GM19023 (cell line): ENCODE measurements around the gene CENPE.

Experiments
- ATAC-seq: cut with Tn5 transposase; IDR thresholded peaks from one replicate; pipeline ENCODE4 v1.9.1; 2021; ENCODE audit warnings: mild to moderate bottlenecking, moderate library complexity; ENCODE audit not compliant: unreplicated experiment

The CENPE gene

DNA sequence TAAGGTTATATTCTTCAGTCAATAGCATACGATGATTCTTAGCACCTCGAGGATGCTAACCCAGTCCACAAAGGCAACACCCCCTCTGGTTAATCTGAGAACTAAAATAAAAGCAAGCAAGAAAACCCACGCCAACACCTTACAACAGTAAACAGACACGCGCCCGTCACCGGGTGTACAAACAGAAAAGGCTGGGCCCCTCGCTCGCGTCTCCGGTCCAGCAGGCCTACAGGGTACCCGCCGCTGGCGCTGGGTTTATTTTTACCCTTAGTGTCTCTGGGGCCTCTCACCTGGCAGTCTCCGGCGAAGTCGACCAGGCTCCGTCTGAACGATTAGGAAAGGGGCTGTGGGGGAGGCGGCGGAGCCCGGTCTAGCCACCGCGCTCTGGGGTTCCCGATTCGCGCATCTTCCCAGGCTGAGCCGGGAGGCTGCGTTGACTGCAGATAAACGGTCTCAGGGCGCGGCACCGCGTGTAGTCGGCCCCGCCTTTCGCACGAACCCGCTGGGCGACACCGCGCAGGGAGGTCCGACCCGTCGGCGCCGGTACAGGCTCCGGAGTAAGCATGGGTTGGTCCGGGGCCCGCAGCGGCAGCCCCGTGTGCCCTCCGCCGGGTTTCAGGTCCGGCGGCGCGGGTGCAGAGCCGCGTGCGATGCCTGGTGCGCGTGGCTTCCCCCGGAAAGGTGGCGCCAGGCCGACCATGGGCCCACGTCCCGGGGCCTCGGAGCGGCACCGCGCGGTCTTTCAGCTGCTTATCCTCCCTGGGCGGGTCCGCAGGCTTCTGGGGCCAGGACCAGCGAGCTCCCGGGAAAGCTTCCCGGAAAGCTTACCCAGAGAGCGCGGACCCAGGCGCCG is 122.0 kb downstream of the CENPE start:
- peak; percentile 65 for ATAC-seq

DNA sequence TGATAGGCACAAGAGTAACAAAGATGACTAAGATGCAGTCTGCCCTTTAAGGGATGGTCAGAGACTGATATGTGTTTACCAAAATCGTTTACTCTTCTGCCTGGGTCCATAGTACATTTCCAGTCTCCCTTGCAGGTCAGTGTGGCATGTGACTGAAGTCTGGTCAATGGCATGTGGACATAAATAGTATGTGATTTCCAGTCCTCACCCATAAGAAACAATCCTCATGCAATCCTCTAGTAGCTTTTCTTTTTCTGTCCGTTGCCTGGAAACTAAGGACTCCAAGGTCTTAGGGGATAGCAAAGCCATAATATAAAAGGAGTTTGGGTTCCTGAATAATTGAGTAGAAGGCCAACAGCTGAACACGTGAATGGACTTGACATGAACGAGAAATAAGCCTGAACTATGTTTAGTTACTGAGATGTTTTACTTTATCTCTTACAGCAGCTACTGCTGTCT is 122.7 kb downstream of the CENPE start:
- peak; percentile 1 for ATAC-seq

DNA sequence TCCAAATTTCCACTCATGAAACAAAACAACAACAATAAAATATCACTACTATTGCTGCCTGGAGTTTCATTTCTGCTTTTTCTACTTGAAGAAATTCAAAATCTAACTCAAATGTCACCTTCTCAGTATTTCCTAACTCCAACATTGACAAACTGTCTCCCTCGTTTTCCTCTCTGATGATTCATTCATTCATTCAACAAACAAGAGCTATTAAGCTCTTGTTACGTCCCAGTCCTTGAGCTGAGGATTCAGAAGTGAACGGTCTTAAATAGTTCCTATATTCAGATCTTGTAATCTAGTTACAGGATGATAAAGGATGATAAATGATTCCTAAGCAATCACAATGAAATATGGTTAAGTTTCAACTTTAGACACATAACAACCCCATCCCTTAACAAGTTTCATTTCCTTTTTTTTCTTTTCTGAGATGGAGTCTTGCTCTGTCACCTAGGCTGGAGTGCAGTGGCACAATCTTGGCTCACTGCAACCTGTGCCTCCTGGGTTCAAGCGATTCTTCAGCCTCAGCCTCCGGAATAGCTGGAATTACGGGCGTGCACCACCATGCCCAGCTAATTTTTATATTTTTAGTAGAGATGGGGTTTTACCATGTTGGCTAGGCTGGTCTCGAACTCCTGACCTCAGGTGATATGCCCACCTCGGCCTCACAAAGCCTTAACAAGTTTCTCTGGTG is 123.3 kb downstream of the CENPE start:
- no peak for ATAC-seq

- ATAC-seq: no peak
These were observed 124.2 kb downstream of the CENPE start for GRCh38 chr4:103073792-103074438.

DNA sequence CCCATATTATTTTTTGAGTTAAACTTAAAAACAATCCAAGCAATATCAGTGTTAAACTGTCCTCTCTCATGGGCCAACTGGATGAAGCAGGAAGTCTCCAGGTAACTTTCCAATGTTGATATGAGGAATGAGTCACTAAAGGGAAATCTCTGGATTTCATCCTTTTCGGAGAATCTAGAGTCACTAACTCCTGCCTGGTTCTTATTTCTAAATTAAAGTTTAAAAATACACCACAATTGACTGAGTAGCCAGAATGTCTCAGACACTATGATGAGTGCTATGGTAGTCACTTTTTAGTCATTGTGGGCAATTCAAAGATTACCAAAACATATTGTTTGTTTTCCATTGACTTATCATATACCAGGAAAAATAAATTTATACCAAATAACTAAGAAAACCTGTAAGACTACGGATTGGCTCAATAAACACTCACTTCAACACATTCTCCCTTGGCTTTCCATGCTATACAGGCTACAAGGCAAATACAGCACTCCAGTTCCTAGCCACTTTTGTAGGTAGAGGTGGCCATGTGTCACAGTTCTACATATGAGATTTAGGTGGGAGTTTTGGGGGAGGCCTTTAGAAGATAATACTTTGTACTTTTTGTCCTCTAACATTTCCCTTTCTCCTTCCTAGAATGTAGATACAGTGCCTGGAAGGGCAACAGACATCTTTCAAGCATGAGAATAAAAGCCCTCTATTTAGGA is 130.1 kb downstream of the CENPE start:
- no peak for ATAC-seq

DNA sequence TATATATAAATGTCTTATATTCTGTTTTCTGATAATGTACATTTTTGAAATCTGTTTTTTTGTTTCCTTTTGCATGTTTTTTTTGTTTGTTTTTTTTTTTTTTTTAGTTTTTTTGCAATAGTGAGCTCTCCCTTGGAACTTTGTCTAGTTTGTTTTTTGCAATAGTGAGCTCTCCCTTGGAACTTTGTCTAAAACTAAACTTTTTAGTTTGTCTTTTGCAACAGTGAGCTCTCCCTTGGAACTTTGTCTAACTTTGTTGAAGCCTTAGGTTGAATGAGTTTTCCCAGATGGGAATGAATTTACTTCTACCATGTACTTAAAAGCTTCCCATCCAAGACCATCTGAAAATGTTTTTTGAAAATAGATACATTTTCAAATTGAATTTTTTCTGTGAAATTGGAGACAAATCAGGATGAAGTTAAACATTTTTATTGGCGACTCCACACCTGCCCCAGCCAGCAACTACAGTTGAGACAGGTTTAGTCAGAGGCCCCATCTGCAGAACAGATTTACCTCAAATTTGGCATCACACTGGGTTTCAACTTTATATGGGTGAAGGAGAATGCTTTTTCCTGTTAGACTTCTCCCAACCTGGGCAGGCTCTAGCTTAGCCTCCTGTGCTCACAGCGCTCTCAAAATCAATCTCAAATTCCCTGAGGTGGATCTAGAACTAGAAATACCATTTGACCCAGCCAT is 137.5 kb downstream of the CENPE start:
- ATAC-seq: no peak
